Kidney (tissue), 14 donors: ENCODE measurements around the gene KATNB1. TPM values are rescaled to one million over a fixed set of nuclear protein-coding genes. Genes with fewer than 3 reads are reported as not detected.
"Not testable (repeated sequence)": the region's sequence is repeated elsewhere in the genome, so short reads cannot be mapped to it uniquely, and the experiment has no call there.

Source experiments
- DNase-seq, 5 donors: peaks; one replicate each; pipeline ENCODE4 v3.0.0-alpha.2; 2013 to 2020
- FAIRE-seq: peaks from 2 replicates; lab custom pipeline; 2012; peaks lifted over from hg19 to GRCh38; lab: Jason Lieb, UNC
- H3K27ac ChIP-seq, 2 donors: one replicate each; pipeline ENCODE4 v1.7.0; 2013; ENCODE audit warnings: low read depth in 2 of 2, low read length in 2 of 2, inconsistent platforms in 1 of 2
- H3K27me3 ChIP-seq: one replicate; pipeline ENCODE4 v1.7.1; 2013; ENCODE audit warnings: low read length, inconsistent platforms; ENCODE audit not compliant: control insufficient read depth, insufficient read depth
- H3K36me3 ChIP-seq, 3 donors: one replicate each; pipeline versions ENCODE4 v1.7.0 to v1.7.1; 2013; ENCODE audit warnings: low read length in 3 of 3, control low read depth in 1 of 3, inconsistent platforms in 1 of 3; ENCODE audit not compliant: insufficient read depth in 3 of 3, control insufficient read depth in 2 of 3
- H3K4me1 ChIP-seq, 3 donors: one replicate each; pipeline versions ENCODE4 v1.7.0 to v1.7.1; 2013; ENCODE audit warnings: low read length in 3 of 3, inconsistent platforms in 1 of 3, low read depth in 1 of 3; ENCODE audit not compliant: control insufficient read depth in 2 of 3, insufficient read depth in 2 of 3
- H3K4me3 ChIP-seq, 3 donors: one replicate each; pipeline versions ENCODE4 v1.7.0 to v1.8.1; 2013; ENCODE audit warnings: low read length in 3 of 3, control low read depth in 1 of 3, inconsistent platforms in 1 of 3
- H3K9ac ChIP-seq, 3 donors: one replicate each; pipeline versions ENCODE4 v1.7.0 to v1.7.1; 2013; ENCODE audit warnings: low read length in 3 of 3, control low read depth in 1 of 3, inconsistent platforms in 1 of 3
- H3K9me3 ChIP-seq, 3 donors: one replicate each; pipeline versions ENCODE4 v1.7.0 to v1.7.1; 2013; ENCODE audit warnings: low read length in 3 of 3, control low read depth in 1 of 3, inconsistent platforms in 1 of 3; ENCODE audit not compliant: control insufficient read depth in 2 of 3, insufficient read depth in 1 of 3
- intact Hi-C: fragments of 100-400 bp; cut with DNase I; formaldehyde crosslinking; loops from one replicate; pipeline ENCODE4 v1.11.1; 2022
- polyA plus RNA-seq: library from polyadenylated mRNA; stranded (reverse); fragments of 350-450 nt; fragmentation: Illumina TruSeq; extraction: RNeasy Lipid Tissue Mini Kit (QIAGEN cat#74804); gene quantifications from one replicate; pipeline ENCODE4 v1.2.3, GENCODE V29; 2014; ENCODE audit warnings: low read depth, low replicate concordance; ENCODE audit not compliant: insufficient read depth
- total RNA-seq: library from RNA; stranded (reverse); fragmentation: NEBNext Ultra II Directional; extraction: Animal tissue kit (Norgen Biotek cat#: 25700); gene quantifications from one replicate; pipeline ENCODE4 v1.2.1, GENCODE V29; 2021
- TF ChIP-seq, protein P1 (sequence below): IDR thresholded peaks from 3 replicates; pipeline ENCODE4 v1.5.1; 2012; ENCODE audit warnings: mild to moderate bottlenecking, moderate library complexity, borderline replicate concordance; ENCODE audit not compliant: insufficient read depth; ENCODE audit errors: extremely low read depth
- donor health status: control.
- donor health status: control.
- donor health status: control.
- donor health status: control.
- donor health status: control.
- donor health status: DM: yes; HTN: yes; CAD: no.
- donor health status: Normal renal cell carcinoma (clear cell type).

KATNB1 gene
- total and polyA plus RNA-seq, 2 donors from 2014 or later = 13.9 to 14.5 TPM

DNA sequence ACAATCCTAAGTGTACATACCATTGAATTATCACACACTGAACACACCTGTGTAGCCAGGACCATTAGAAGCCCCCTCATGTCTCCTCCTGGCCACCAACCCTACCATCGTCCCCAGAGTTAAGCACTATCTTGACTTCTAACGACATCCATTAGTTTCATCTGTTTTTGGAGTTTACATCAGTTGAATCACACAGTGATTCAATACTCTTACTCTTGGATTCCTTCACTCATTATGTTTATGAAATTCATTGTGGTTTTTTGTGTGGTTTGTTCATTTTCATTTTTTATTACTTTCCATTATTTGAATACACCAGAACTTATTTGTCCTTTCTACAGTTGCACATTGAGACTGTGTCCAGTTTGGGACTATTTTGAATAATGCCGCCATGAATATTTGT is 27.4 kb upstream of the KATNB1 start:
- Histone ChIP-seq H3K9me3 (no peaks in the 10 kb centered on the region), H3K4me3 (no peak overlapping the region), H3K9ac (no peak overlapping the region), H3K4me1 (no peaks in the 10 kb centered on the region), H3K27ac (no peak overlapping the region), H3K27me3 (no peaks in the 10 kb centered on the region), H3K36me3 (no peaks in the 10 kb centered on the region)
- FAIRE-seq = no peak
- intact Hi-C loops = no loop called here
- TF ChIP-seq, protein P1, sequence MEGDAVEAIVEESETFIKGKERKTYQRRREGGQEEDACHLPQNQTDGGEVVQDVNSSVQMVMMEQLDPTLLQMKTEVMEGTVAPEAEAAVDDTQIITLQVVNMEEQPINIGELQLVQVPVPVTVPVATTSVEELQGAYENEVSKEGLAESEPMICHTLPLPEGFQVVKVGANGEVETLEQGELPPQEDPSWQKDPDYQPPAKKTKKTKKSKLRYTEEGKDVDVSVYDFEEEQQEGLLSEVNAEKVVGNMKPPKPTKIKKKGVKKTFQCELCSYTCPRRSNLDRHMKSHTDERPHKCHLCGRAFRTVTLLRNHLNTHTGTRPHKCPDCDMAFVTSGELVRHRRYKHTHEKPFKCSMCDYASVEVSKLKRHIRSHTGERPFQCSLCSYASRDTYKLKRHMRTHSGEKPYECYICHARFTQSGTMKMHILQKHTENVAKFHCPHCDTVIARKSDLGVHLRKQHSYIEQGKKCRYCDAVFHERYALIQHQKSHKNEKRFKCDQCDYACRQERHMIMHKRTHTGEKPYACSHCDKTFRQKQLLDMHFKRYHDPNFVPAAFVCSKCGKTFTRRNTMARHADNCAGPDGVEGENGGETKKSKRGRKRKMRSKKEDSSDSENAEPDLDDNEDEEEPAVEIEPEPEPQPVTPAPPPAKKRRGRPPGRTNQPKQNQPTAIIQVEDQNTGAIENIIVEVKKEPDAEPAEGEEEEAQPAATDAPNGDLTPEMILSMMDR = no peak
- DNase-seq = no peak

DNA sequence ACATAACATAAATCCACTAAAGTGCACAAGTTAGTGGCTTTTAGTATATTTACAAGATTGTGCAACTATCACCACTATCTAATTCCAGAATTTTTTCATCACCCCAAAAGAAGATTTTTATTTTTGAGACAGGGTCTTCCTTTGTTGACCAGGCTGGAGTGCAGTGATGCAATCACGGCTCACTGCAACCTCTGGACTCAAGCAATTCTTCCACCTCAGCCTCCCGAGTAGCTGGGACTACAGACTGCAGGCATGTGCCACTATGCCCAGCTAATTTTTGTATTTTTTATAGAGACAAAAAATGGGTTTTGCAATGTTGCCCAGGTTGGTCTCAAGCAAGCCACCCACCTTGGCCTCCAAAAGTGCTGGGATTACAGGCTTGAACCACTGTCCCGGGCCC is 25.9 kb upstream of the KATNB1 start:
- intact Hi-C loops = no loop called here
- Histone ChIP-seq H3K9me3 (no peaks in the 10 kb centered on the region), H3K4me3 (no peak overlapping the region), H3K9ac (no peak overlapping the region), H3K27me3 (no peaks in the 10 kb centered on the region), H3K4me1 (no peaks in the 10 kb centered on the region), H3K36me3 (no peaks in the 10 kb centered on the region), H3K27ac (no peak overlapping the region)
- FAIRE-seq = no peak
- TF ChIP-seq, protein P1 = no peak
- no peak for DNase-seq

DNA sequence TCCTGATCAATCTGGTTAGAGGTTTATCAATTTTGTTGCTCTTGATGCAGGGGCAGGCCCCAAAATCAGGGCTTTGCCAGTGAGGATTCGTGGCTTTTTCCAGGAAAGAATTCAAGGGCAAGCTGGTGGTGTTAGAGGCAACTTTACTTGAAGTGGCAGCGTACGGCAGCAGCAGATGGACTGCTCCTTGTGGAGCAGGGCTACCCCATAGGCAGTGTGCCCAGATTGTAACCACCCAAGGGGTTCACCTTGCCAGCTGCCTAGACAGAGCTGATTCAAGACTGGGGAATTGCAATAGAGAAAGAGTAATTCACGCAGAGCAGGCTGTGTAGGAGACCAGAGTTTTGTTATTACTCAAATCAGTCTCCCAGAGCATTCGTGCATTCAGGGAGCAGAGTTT is 24.2 kb upstream of the KATNB1 start:
- no peak for FAIRE-seq
- no peak for DNase-seq
- Histone ChIP-seq H3K36me3 (no peaks in the 10 kb centered on the region), H3K4me1 (no peaks in the 10 kb centered on the region), H3K27ac (no peak overlapping the region), H3K27me3 (no peaks in the 10 kb centered on the region), H3K9ac (no peak overlapping the region), H3K9me3 (no peaks in the 10 kb centered on the region), H3K4me3 (no peak overlapping the region)
- intact Hi-C loops = no loop called here
- TF ChIP-seq, protein P1 = no peak

DNA sequence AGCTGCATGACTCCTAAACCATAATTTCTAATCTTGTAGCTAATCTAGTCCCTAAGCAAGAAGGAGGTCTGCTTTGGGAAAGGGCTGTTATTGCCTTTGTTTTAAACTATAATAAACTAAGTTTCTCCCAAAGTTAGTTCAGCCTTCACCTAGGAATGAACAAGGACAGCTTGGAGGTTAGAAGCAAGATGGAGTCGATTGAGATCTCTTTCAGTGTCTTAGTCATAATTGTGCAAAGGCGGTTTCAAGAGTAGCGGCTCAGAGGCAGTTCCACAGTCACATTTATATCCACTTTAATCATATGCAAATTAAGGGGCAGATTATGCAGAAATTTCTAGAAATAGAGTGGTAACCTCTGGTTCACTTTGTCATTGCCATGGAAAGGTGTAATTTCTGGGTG is 23.6 kb upstream of the KATNB1 start:
- DNase-seq = no peak
- Histone ChIP-seq H3K27me3 (no peaks in the 10 kb centered on the region), H3K36me3 (no peaks in the 10 kb centered on the region), H3K9me3 (no peaks in the 10 kb centered on the region), H3K4me1 (no peaks in the 10 kb centered on the region), H3K9ac (no peak overlapping the region), H3K4me3 (no peak overlapping the region), H3K27ac (no peak overlapping the region)
- TF ChIP-seq, protein P1 = no peak
- FAIRE-seq = no peak
- intact Hi-C loops = no loop called here

DNA sequence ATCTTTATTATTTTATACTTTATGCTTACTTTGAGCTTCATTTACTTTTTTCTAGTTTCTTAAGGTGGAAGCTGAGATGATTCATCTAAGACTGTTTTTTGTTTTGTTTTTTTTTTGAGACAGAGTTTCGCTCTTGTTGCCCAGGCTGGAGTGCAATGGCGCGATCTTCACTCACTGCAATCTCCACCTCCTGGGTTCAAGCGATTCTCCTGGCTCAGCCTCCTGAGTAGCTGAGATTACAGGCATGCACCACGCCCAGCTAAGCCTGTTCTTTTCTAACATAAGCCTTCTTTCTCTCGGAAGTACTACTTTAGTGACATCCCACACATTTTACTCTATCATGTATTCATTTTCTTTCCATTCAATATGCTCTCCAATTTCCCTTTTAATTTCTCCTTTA is 23.0 kb upstream of the KATNB1 start:
- DNase-seq, FAIRE-seq, H3K27ac ChIP-seq, H3K4me3 ChIP-seq, intact Hi-C loops, H3K4me1 ChIP-seq, H3K27me3 ChIP-seq, H3K9ac ChIP-seq, H3K36me3 ChIP-seq, H3K9me3 ChIP-seq: not testable (repeated sequence)
